Tongue (tissue), 2 donors: Measurements from ENCODE around the gene PANK1. TPM values are rescaled to one million over a fixed set of nuclear protein-coding genes. Genes with fewer than 3 reads are reported as not detected.

Source experiments
- DNase-seq: peaks from one replicate; pipeline ENCODE4 v3.0.0-alpha.2; 2015
- total RNA-seq: library from RNA; depleted of rRNA; stranded (reverse); fragments of >200 nt; gene quantifications from one replicate; pipeline ENCODE4 v1.2.3, GENCODE V29; 2014

PANK1 gene
- total RNA-seq, 1 donor from 2014 or later, result 27.3 TPM

DNA sequence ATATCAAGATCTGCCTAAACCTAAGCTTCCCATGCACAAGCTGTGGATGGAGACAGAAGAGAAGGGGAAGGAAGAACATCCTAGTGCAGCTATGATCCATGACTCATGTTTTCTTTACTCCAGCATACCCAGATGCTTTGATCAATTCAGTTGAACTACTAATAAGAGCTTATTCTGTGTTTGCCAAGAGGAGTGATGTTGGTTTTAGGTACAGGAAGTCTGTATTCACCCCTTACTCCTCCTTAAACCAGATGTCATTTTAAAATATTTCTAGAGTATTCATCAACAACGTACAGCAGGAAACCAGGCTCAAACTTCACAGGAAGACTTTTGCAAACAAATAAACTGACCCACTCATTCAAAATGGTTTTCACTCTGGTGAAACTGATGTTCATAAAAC lies 29.2 kb downstream of the PANK1 start:
- no peak for DNase-seq

DNA sequence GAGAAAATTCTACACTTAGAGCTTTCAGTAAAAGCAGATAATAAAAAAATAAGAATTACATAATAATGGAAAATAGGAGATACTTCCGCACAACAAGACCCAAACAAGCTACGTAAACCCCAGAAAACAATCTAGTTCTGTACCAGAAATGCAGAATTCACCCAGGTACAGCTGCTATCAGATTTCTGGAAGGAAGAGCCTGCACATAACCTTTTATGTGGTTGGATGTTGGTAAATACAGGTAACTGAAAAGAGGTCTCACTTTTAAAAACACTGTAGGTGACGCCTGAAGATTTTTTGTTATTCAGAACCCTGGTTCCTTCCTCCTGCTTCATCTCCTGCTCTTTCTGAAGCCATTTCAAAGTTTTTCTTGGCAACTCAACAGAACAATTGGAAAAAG lies 29.9 kb downstream of the PANK1 start:
- DNase-seq, result no peak

DNA sequence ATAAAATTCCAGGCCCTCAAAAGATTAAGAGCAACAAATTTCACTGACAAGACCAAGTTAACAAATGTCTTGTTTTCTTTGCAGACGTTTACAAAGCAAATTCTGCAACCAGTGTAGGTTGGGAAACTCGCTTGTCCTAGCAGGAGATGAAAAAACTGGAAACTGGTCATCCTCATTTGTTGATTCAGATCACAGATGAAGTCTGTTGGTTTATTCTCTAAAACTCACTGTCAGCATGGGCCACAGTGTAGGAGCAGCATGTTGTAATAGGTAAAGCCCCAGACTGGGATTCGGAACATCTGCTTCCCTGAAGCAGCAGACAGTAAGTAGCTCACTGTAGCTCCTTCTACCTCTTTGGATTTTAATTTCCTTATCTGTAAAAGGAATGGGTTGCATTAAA lies 31.5 kb downstream of the PANK1 start:
- DNase-seq, result no peak

DNA sequence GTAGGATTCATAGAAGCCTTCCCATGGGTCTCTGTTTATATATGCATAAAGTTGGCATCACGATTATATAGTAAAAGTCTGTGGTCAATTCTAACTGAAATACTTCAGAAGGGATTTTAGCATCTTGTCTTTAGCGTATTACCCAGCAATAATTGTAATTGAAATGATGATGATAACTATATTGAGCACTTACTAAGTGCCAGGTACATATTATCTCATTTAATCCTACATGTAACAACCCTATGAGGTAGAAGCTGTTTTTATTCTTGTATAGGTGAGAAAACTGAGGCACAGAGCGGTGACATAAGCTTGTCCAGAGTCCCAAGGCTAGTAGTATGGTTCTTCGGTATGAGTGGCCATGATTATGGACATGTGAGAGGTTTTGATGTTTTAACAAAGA lies 33.8 kb downstream of the PANK1 start:
- no peak for DNase-seq

DNA sequence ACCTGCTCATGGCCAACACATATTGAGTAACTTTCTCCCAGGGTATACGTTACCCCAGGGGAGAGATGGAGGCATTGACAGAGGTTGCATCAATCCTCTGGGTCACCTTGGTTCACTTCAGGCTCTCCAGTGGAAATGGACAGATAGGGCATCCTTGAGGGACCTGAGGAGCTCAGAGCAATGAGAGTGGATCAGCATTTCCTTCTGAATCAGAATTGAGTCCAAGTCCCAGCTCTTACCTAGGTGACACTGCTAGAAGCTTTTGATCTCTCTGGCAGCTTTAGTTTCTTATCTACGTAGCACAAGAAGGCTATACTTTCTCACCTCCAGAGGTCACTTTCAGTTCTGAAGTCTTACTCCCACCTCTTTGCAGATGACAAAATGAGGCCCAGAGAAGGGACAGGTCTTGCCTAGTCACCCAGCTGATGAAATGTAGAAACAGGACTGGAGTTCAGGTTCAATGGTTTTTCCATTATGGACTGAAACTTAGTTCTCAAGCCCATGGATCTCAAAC lies 35.2 kb downstream of the PANK1 start:
- DNase-seq, result no peak

DNA sequence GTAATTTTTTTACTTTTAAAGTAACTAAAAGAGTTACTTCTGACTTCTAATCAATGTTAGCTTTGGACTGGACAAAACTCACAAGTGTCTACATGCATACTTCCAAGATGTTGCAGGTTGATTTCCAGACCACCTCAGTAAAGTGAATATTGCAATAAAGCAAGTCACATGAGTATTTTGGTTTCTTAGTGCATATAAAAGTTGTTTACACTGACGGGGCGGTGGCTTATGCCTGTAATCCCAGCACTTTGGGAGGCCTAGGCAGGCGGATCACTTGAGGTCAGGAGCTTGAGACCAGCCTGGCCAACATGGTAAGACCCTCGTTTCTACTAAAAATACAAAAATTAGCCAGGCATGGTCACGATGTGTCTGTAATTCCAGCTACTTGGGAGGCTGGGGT lies 40.8 kb downstream of the PANK1 start:
- DNase-seq, result no peak

DNA sequence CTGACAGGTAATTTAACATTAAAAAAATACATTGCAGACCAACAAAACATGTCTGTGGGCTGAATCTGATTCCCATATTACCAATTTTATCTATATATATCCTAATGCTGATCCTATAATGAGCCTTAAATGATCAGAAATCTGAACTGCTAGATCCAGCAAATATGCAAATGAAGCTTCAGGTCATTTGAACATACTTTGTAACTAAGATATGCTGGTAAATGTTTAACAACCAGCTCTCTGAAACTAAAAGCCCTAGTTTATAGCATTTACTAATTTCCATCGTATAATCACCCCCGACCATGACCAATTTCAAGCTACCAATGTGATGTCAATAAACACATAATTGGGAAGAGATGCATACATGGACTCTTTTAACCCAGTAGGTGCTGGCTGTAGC lies 42.1 kb downstream of the PANK1 start:
- DNase-seq, result no peak

DNA sequence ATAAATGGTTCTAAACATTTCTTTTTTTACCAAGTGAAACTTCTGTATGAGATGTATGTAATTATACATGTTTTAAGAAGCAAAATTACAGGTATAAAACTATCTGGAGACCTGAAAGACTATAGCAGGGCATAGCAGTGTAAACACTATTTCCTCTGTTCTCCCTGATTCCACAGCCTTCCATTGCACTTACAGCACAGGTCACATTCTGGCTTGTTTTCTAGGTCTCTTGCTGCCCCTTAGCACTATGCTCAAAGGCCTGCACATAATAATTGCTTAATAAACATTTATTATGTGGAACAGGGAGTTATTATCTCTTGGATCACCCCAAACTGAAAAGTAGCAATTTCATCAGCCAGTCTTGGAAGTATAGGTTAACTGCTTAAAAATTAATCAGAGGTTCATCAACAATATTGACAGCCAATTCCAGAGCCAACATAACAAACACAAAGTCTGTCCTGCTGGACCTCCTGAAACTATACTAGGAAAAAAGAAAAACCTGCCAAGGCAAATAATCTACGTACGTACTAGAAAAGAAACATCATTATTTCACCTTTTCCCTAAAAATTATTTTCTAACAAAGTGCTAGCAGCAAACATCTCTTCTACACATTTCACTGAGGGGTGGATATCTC lies 43.2 kb downstream of the PANK1 start:
- DNase-seq, result no peak

DNA sequence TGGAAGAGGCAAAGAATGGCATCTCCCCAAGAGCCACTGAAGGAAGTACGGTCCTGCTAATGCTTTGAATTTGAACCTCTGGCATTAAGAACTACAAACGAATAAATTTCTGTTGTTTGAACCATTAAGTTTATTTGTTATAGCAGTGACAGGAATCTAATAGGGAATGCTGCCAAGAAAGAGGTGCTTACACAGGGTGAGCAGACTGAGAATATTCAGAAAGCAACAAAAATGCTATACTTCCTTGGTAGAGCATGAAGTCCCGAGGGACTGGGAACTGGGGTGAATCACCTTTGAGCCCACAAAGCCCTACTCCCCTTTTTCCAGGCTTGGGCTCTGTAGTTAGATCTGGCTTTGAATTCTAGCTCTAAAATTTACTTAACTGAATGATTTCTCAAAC lies 45.0 kb downstream of the PANK1 start:
- DNase-seq, result no peak

DNA sequence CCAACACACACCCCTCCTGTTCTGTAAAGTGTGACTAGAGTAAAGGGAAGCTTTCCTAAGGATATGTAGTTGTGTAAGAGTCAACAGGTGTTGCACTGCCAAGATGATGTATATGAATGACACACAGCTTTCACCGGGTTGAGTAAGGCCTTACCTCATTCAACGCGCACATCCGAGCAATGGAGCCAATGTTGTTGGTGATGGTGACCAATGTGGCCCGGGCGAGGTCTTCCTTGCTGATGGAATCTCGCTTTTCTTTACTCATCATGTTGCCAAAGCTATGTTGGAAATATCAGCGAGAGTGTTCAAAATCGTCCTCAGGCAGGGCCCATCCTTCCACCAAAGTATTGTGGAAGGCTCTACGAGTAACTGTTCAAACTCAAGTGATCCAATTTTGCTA lies 52.0 kb downstream of the PANK1 start:
- DNase-seq, result no peak

DNA sequence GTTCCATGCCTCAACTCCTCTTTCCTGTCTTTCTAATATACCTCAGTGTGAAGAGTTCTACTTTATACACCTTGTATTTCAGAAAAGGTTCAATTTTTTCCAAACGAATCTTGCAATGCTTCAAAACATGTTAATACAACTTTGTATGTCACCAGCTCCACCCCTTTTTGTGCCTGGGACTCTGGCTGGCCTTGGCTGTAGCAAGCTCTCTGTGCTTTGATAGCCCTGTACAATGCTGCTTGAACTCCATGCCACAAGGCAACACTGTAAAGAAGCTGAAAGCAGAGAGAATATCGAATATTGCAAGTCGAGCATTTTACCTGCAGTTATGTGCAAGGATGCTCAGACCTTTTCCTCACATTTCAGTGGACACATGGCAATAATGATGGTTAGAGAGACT lies 52.5 kb downstream of the PANK1 start:
- no peak for DNase-seq

DNA sequence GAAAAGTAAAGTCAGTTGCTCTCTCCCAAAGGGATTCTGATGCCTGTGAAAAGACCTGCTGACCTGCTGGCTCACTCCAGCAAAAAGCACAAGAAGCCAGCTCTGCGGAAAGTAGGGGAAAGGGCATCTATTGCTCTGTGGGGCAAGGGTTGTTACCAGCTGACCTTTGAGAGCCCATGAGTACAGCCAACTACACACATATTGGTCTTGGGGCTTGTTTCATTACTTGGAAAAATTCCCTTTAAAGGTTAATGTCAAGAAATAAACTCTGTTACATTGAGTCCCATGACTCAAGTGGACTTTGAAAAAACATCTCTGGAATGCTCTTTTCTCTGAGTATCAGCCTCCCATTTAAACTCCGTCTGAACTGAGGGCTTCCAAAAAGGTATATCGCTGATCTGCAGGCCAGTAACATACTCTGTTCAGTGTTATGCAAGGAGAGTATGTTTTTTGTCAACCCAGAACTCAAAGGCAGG lies 53.2 kb downstream of the PANK1 start:
- DNase-seq, result no peak

DNA sequence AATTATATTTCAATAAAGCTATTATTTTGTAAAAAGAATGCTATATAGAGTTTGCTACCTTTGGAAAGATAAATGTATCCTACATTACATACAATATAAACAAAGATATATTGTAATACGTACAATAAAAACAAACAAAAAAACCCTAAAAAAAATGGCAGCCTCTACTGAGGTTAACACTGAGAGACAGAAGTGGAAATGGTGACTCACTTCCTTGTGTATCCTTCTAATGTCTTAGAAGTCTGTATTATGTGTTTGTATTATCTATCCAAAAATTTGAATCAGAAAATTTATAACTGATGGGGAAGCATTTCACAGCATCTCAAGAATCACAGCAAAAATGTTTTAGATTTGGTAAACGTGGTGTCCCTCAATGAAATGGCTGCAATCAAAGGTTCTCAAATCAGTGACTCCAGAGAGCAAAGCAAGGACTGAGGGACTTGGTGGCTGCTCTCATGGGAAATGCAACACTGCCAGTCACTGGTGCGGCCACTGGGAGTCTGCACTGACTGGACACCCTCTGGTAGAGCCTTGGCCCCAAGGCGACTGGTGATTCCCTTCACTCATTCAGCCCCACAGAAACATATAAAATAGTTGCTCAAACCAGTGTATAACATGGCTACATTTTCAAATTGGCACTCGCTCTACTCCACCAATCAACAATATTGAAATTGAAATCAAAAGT lies 53.8 kb downstream of the PANK1 start:
- DNase-seq, result no peak

DNA sequence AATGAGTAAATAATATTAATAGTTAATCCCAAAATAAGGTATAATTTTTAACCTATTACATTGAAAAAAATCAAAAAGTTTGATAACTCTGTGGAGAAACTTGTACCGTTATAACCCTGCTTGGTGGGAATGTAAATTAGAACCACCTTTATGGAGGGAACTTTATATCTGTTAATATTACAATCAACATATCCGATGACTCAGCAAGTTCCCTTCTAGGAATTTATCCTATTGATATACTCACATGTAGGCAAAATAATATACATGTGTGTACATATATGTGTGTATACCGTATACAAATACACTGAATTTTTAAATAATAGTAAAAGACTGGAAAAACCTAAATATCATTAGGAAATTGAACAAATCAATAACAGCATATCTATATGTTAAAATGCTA lies 54.7 kb downstream of the PANK1 start:
- DNase-seq, result no peak

DNA sequence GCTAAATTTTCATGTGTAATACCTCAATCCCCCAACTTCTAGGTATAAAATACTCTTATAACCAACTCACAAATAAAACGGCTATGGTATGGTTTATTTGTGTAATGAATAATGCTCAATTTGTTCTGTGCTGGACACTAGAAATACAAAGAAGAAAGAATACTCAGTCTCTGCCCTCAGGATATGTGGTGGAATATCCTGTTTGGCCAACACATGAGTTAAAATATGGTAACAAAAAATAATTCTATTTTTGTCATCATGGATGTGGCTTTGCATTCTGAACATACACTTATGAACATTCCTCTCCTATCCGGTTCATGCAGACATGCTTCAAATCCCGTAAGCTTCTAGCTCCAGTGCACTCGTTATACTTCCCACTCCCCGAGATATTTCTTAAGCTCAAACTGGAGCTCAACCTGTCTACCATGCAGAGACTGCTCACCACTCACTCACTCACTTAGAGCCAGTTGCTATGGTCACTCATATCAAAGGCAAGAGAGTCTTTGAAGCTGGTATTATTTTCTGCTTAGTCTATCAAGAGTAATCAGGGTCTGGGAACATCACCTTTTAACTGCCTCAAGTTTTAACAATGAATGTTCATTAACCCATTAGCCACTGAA lies 55.8 kb downstream of the PANK1 start:
- DNase-seq, result peak; percentile 49

DNA sequence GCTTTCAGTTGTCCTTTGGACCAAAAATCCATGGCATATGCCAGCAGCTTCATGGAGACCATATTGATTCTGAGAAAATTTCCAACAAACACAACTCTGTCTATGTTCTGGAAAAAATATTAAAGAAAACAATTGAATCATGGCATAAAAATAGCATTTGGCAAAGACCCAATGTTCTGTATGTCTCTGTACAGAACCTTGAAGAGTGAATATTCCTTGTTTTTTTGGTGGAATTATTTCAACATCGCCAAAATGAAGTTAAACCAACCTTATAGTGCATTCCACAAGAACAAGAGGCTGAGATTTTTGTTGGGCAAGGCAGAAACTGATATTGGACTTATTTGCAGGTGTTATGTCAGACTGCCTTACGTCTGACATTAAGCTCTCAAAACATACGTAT lies 56.4 kb downstream of the PANK1 start:
- DNase-seq, result peak; percentile 11

DNA sequence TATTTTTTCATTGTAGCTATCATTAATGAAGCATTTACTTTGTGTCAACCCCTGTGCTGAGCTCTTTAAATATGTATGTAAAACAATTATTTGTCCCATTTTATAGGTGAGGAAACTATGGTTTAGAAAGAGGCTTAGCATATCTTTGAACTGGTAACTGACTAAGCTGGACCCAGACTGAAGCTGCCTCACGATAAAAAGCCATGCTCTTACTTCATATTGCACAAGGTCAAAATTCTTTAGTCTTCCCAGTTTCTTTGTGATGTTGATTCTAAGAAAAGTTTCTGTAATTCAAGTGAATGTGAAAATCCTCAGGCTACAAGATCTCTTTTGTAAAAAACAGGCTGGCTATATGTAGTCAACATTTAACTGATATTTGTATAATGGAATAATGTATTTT lies 63.0 kb downstream of the PANK1 start:
- no peak for DNase-seq

DNA sequence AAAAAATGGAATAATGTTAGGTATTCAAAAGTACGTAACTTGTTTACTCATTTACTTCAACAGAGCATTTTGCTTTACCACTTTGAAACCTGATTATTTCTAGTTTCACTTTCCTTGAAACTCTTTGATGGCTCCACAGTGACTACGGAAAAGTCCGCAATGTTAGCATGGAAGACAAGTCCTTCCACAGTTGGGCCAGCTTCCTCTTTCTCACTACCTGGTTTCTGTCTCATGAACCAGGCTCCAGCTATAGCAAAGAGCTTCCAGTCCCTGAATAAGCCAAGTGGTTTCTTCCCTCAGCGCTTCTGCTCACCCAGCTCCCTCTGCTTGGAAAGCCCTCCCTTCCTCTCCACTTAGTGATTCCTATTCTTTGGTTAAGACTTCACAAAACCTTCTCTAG lies 64.8 kb downstream of the PANK1 start:
- no peak for DNase-seq

DNA sequence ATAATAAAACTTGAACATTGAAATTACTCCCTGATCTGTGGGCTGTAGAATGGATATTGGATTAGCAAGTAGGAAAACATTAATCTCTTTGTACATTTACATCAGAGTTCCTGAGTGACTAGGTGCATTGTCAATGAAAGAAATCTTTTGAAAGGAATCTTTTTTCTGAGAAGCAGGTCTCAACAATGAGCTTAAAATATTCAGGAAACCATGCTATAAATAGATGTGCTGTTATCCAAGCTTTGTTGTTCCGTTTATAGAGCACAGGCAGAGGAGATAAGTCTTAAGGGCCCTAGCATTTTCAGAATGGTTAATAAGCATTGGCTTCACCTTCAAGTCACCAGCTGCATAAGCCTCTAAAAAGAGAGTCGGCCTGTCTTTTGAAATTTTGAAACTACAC lies 68.3 kb downstream of the PANK1 start:
- DNase-seq, result no peak

DNA sequence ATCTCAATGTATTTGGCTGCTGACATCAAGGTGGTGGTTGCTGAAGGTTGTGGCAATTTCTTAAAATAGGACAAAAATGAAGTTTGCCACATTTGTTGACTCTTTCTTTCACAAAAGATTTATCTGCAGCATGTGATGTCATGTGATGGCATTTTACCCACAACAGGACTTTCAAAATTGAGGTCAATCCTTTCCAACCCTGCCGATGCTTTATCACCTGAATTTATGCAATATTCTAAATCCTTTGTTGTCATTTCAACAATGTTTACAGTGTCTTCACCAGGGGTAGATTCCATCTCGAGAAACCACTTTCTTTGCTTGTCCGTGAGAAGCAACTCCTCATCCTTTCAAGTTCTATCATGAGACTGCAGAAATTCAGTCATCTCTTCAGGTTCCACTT lies 69.0 kb downstream of the PANK1 start:
- no peak for DNase-seq

DNA sequence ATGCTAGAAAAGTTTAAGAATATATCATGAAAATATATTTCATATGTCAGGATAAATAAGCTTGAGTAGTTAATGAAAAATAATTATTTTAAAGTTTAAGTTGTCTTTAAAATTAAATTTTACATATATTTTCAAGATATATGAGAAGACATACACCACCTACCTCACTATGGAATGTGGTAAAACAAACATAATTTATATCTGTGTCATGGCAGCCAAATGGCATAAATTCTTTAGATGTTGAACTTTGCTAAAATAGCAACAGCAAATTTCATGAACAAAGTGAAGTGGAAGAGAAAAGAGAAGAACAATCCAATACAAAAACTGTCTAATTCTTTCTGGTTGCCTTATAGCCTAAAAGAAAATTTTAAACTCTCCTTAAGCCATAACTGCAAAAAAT lies 70.0 kb downstream of the PANK1 start:
- no peak for DNase-seq

DNA sequence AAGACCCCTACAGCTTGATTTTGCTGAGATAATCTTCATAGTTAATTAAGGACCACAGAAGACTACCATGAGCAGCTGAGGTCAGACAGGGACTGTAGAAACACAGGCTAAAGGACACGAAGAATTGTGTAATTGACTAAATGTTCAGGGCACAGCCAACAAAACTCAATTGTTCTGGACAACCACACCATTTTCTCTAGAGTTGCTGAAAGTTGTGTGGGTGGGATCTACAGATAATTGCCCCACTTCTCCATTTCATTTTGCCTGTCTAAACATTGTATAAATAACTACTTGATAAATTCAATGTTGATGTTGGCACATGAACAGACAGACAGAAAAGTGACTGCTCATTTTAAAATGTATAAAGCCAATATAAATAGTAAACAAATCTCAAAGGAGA lies 70.7 kb downstream of the PANK1 start:
- DNase-seq, result no peak

DNA sequence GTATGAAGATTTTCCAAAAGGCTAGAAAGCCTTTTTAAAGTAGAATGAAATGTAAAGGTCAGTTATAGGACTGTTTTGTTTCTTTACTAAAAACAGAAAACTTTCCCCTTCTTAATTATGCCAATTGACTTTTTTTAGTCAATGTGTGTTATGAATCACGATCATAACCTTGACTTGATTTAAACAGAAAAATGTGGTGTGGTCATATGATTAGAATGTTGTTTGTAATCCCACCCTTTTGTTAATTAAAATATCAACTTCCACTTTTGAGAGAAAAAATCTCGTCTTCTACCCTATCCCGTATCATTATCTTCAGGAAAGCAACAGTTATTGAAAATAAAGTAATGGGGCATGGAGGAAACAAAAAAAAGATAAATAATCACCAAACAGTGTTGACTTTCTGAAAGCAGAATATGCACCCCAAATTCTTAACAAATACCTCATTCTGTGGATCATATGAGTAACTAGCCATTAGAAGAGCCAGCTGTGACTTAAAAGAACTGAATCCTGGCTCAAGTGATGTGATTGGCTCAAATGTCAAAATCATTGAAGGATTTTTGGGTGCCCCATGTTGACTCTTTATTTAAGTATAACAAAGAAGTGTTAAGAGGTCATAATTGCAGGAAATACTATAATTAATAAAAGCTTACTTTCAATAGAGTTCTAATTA lies 77.3 kb downstream of the PANK1 start:
- DNase-seq, result no peak
